Stimulated activated CD4-positive, alpha-beta T cell treated with anti-CD3 and anti-CD28 coated beads, Interleukin-4, amount 100 ng/mL, for 4 hours (primary cell): ENCODE results near the gene TARP.

Source experiments
- DNase-seq, 2 experiments: peaks; one replicate each; pipeline ENCODE4 v3.0.0-alpha.2; 2020

TARP gene

DNA sequence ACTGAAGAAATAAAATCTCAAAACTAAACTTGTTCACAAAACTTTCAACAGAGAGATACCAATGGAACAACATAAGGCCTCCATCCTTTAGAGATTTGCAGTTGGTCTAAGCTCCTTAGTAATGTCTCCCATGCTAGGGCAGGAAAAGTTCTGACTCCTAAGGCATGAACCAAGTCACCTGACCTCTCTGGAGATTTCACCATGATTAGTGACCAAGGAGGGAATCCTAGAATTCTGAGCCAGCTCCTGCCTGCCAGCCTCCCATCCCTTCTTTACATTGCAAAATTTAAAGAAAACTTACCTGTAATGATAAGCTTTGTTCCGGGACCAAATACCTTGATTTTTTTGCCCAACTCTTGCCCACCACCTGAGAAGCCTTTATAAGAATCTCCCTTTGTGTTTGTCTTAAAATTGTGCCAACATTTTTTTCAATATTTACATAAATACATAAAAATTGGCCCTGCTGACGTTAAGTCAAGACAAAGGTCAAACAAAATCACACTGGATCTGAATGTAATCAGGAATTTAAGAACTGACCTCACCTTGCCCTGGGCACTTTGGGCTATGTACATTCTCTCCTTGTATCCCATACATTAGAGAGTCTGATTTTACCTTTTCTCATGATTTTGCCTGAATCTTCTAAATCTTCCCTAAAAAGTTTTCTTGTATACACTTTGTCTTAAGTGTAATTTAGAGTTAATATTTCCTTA lies at the start of gene TARP:
TARP (minus strand) TSS at position 351 of the 710 bp plus-strand sequence.
- DNase-seq: no peak

DNA sequence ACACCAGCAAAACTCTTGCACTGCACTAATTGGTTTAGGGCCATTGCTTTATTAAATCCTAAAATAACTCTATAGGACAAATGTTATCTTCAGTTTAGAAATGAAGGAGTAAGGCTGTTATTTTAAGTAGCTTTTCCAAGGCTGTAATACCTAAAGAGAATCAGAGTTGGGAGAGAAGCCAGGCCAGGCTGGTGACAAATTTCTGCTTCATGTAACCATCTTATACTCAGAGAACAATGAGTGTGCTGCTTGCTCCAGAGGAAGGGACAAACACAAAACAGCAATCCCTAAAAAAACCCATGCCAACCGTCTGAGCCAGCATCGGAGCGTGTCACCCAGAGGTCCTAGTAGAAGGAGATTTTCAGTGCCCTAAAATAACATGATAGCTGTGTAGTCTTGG lies 49.7 kb upstream of the TARP start:
- no peak for DNase-seq

DNA sequence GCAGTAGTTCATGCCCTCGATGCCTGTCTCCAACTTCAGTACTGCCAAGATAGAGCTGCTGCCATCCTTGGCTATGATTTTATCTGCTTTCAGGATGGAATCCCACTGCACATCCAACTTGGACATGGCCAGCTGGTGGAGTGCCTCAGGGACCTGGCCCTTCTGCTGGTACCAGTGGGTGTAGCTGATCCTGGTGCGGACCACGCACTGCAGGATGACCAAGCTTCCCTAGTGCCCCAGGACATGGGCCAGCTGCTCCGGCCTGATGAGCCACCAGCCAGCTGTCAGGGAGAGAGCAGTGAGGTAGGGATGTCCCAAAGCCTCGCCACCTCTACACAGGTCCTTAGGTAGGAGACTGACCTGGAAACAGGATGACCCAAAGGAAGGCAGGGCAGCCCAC lies 49.0 kb upstream of the TARP start:
- DNase-seq: no peak

DNA sequence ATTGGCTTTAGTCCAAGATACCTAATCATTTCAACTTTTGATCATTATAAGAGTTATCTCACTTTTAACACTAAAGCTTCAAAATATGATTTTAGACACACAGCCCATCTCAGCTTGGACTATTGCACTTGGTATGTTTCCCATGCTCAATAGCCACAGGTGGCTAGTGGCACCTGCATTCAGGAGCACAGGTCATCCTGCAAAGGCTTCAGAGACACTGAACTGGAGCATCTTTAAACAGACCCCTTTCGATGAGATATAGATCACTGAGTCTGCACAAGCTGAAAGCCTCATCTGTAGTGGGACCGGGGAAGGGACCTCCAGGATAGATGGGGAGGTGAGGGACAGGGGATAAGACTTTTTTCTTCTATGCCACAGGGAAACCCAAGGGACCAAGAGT lies 48.5 kb upstream of the TARP start:
- no peak for DNase-seq

DNA sequence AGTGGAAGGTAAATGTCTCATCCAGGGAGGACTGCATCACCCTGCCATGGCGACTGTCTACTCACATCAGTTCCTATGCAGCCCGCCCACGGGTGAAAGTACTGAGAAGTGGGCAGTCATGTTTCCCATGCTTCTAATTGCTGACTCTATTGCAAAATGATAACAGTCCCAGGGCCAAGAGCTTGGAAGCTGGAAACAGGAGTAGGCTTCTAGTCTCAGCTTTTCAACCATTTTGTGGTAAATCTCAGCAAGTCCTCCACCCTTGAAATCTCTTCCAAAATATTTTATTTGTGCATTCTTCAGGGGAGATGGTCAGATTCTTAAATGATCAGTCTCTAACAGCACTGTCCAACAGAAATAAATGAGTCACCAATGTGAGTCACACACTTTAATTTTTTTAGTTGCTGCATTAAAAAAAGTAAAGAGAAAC lies 48.1 kb upstream of the TARP start:
- DNase-seq: no peak

DNA sequence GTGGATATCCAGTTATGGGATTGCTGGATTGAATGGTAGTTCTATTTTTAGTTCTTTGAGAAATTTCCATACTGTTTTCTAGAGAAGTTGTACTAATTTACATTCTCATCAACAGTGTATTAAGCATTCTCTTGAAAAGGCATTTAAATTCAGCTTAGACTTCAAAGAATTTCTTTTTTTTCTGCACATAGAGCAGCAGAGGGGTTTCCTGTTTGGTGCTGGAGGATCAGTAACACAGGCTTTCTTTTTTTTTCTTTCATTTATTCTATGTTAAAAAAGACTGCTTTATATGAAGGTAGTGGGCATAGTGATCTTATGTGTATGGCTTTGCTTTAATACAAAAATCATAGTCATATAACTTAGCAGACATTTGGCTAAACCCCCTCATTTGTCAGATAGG lies 47.6 kb upstream of the TARP start:
- DNase-seq: no peak

DNA sequence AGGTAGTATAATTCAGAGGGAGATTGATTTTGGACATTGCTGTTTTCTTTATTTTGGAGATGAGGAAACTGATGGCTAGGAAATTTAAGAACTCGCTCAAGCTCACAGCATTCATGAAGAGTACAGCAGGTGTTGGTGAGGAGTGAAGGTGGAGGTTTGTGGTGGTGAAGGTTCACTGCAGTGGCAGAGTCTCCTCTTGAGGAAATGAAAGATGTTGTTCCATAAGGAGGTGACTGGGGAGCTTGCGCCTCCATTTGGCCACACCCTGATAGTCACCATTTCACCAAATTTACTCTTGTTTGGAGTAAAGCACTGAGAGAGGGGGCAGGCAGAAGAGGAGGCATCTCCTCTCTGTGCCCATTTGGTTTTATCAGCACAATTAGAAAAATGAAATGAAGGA lies 46.4 kb upstream of the TARP start:
- DNase-seq: no peak

DNA sequence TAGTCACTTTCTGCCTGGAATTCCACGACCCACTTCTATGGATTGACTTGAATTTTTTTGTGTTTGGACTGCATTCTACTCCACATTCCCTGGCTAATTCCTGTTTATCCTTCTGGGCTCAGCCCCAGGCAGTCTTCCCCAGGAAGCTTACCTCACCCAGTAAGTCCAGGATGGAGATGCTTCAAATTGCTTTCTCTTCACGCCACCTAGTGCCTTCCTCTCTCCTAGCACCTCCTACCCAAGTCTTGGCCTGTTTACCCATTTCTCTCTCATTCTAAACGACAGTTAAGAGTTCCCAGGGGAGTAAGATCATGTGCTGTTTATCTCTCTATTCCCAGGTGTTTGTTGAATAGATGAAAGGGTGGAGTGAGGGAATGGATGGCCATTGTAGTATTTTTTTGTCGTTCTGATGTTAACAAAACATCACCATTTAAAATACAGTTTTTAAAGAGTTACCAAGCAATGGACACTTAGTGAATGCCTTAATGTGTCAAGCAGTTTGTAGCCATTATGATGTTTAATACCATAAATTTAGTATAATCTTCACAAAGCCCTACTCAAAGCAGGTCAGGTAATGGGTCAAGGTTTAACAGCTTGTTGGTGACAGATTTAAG lies 45.5 kb upstream of the TARP start:
- no peak for DNase-seq

DNA sequence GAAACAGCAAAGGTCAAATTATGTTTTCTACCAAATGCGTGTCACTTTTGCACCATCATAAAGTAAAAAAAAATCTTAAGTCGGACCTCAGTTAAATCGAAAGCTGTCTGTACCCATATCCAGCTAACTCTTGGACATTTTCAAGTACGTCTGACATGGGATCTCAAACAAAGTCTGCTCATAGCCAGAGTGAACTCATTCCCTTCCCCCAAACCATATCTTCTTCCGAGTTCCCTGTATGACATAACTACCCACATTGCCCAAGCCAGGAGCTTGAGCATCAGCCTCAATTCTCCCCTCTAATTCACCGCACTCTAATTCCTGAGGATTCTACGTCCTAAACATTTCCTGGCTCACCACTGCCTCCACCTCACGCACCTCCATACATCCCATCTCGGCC lies 44.8 kb upstream of the TARP start:
- no peak for DNase-seq

DNA sequence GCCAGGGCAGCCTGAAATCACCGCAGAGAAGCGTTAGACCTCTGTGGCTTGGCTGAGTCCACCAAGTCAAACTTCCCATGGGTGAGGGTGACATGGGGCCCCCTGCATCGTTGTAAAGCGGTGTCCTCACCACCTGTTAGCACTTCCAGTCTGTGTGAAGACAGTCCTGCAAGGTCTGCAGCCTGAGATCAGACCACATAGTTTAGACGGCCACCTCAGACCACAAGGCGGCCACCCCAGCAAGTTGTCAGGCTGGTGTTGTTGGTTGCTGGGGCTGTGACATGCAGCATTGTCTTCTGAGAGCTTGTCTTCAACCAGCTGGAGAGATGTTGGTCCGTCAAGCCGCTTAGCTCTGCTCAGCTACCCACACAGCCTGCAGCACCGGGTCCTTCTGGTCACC lies 44.1 kb upstream of the TARP start:
- DNase-seq: peak in 1 of 2 experiments; percentile 19

DNA sequence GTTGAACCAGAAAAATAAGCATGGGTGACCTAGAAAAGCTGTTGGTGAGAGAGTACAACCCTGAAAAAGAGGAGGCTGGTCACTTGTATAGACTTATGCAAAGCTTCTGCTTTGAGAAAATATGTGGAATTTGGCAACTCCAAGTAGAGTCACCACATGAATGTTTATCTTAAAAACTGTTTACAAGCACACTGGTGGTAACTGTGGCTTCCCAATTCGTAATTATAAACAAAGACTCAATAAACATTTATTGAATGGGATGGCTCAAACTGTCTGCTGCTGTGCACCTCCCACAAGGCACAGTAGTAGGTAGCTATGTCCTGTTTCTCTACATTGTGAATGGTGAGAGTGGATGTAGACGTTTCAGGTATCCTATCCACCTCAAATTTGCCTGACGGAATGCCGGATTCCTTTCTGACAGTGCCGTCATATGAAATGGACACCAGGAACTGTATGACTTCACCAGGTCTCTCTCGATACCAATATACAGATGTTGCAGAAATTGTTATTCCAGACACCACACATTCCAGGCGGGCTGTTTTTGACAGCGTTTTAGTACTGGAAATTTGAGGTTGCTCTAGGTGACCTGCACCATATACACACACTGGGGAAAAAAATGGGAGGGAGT lies 43.4 kb upstream of the TARP start:
- no peak for DNase-seq

DNA sequence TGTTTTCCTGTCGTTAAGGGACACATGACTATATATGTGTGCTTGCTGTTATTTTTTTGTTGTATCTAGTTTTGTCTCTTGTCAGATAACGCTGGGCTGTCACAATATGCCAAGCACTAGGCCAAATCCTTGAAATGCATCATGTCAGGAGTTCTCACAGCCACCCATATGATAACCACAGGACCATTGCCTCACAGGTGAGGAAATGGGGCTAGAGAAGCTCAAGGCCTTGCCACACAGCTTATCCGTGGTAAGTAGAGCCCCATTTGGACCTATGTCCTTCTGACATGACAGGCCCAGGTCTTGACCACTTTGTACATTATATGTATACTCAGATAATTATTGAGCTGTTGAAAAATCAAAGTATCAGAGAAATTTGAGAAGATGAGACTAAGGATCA lies 42.0 kb upstream of the TARP start:
- no peak for DNase-seq

DNA sequence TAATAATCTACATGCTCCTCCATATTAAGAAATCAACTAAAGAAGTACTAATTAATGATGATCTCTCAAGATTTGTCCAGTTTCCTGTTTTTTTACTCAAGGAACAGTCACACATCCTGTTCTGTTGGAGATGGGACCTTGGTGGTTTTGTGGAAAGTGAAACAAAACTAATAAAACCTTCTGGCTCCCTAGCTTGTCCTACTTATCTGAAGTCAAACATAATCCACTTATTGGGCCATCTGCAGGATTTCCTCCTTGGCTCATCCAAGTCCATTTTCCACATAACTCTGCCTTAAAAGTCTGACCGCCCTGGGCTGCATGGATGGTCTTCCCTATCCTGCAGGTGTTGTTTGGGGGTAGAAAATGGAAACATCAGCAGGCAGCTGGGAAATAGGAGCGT lies 39.4 kb upstream of the TARP start:
- DNase-seq: no peak

DNA sequence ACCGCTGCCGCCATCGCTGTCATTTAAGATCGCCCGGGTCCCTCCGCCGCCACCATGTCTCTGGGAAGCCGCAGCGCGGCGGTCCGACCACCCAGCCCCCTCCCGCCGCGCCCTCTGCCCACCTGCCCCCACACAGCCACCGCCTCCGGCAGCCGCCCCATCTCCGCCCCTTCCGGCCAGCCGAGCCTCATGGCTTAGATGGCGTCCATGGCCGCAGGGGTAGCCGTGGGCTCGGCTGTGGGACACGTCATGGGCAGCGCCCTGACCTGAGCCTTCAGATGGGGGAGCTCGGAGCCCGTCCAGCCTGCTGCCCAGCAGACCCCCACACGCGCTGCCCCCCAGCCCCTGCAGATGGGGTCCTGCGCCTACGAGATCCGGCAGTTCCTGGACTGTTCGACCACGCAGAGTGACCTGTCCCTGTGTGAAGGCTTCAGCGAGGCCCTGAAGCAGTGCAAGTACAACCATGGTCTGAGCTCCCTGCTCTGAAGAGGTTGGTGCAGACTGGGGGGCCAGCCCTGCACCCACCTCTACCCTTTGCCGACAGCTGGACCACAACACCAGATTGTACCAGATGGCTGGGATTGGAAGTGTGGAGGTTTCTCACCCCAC lies 38.0 kb upstream of the TARP start:
- no peak for DNase-seq

DNA sequence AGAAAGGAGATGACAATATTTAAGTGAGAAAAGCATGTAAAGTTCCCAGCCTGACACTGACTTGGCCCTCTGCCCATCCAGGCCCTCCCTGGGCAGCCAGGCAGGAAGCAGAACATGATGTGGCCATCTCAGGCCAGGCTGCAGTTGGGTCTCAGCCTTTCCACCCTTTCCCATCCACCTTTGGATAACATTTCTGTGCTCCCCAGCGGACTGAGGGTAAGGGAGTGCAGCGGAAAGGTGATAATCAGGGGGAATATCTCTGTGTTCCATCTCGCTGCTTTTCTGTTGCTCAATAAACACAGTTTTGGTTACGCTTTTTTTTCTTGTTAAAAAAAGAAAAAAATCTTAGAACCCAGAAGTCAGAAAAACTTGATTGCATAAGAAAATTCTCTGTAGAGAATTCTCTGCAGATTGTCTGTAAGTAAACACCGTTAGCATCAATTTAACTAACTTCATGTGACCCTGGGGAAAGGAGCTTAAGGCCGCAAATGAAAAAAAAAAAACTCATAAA lies 37.2 kb upstream of the TARP start:
- DNase-seq: no peak

DNA sequence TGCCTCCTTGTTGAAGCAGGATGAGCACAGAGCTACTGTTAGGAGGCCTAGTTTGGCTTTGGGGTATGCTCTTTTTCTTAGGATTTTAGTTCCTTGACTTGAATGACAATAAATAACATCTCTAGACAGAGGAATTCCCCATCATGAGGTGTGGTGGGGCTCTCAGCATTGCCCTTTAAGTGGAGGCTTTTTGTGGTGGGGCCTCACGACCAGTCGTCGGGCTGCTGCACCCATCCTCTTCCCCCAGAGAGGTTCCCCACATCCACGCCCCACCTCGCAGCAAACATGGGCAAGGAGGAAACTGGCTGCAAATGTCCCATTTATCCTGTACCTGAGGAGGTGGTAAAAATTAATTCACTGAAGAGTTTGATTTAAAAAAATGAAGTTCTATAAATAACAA lies 36.1 kb upstream of the TARP start:
- DNase-seq: no peak

DNA sequence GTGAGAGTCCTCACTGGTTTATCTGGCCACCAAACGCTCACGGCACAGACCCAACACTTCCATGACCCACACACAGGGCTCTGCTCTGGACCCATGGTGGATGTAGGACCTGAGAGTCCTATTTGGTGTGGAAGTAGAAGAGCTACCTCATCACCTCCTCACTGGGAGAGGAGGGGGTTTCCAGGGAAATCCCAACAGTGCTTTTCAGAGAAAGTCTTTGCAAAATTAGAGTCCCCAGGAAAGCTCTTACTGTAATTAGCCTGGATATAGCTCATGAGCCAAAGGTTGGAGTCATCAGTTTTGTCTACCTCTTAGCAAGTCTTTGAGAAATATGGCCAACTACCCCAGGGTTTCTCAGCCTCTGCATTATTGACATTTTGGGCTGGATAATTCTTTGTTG lies 34.7 kb upstream of the TARP start:
- no peak for DNase-seq

DNA sequence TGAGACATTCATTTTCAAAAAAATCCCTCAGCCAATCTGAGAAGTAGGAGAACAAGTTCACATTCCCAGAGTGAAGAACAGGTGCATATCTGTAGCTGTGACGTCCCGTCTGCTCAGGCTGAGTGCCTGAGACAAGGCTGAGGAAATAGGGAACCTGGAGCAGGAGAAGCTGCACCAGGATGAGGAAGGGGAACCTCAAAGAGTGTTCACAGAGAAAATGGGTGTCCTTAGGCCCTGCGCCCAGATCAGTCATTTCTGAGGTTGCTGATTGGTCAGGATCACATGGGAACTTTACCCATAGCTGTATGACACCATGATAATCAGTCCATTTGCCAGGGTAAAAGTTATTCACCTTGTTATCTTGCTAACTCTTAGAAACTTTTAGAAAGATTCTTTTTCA lies 34.2 kb upstream of the TARP start:
- no peak for DNase-seq

DNA sequence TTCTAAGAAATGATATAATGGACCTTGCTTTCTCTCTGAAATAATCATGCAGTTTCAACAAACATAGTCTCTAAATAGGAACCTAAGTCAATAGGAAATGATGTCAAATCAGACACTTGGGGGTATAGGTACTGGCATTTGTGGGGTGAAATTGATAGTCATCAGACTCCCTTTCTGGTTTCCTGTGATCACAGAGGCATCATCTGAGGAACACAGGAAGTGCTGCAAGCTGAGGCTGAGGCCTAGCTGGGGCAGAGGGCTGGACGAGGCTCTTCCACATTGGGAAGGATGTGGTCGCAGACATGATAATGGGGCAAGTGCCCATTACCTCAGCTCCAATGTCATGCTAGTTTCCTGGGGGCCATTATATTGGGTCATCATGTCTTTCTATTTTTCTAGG lies 33.5 kb upstream of the TARP start:
- no peak for DNase-seq

DNA sequence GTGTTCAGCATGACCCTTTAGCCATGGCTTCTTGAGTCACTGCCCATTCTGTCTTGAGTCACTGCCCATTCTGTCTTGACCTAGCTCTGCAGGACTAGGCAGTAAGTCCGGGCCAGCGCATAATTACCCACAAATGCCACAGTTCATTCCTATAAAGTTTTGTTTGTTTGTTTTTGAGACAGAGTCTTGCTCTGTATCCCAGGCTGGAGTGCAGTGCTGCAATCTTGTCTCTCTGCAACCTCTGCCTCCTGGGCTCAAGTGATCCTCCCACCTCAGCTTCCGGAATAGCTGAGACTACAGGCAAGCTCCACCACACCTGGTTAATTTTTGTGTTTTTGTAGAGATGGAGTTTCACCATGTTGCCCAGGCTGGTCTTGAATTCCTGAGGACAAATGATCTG lies 32.7 kb upstream of the TARP start:
- DNase-seq: no peak

DNA sequence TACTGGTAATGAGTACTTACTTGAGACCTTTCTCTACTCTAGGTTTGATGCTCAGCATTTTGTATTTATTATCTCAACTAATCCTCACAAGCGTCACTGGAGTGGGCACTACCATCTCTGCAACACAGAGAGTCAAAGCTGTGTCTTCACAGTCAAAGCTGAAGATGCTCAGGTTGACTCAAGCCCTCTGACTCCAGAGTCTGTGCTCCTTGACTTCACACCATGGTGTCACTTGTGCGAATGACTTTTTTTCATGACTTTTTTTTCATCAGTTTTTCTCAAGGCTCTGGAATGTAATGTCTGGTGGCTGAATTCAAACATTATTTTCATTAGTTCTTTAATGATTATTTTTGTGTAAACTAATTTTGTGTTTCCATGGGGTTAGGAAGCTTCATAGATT lies 30.4 kb upstream of the TARP start:
- no peak for DNase-seq

DNA sequence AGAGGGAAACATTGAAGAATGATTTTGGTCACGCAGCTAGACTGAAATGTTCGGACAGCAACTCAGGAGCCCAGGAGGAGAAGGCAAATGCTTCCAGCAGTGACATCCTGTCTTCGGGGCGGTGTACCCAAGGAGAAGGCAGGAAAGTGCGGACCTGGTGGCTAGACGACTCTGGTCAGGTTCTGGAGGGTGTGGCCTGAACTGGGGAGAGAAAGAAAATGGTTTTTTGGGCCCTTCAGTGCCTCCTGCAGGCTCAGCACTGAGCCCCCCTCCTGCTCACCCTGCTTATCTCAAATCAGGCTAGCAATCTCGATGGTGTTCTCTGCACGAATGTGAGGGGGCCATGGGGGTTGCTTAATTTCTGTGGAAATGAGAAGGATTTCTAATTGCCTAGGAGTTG lies 26.7 kb upstream of the TARP start:
- DNase-seq: no peak

DNA sequence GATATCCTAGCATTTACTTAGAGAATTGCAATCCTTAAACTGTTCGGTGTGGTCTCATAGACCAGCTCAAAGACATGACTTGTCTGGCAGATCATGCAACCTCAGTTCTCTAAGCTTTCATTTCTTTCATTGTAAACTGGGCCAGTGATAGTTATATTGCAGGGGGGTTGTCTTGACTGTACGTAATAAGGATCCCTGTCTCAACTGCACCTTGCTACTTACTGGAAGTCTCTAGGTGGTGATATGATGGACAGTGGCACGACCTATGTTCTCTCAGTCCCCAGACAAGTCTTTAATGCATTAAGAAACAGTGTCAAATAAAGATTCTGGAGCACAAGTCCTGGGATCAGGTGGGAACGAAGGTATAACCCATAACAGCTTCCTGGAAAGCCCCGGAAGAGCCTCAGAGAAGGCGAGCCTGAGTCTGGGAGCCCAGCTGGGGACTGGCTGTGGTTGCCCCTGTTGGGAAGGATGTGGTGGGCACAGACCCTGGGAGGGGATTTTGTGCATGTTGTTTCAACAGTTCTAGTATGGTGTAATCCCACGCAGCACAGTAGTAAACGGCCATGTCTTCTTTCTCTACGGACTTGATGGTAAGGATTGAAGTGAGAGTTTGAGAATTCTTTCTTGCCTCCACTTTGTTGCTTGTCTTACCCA lies 26.0 kb upstream of the TARP start:
- no peak for DNase-seq
